Measurements from ENCODE around the gene COLGALT1.
"Not testable (repeated sequence)": the region's sequence is repeated elsewhere in the genome, so short reads cannot be mapped to it uniquely, and the experiment has no call there.

Gene COLGALT1

DNA sequence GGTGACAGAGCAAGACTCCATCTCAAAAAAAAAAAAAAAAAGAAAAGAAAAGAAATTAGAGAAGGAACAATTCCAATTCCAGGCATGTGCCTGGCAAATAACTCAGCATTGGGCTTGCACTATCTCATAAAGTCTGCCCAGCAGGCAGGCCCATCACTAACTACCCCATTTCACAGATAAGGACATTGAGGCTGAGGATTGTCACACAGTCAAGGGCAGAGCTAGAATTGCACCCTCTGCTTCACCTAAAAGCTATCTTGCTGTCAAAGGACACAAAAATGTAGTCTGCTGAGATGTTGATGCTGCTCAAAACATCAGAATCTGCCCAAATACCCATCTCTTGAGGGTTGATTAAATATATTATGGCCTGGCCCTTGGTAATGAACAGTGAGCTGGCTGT is 20.7 kb upstream of the COLGALT1 start:
- no peak for DNase-seq

DNA sequence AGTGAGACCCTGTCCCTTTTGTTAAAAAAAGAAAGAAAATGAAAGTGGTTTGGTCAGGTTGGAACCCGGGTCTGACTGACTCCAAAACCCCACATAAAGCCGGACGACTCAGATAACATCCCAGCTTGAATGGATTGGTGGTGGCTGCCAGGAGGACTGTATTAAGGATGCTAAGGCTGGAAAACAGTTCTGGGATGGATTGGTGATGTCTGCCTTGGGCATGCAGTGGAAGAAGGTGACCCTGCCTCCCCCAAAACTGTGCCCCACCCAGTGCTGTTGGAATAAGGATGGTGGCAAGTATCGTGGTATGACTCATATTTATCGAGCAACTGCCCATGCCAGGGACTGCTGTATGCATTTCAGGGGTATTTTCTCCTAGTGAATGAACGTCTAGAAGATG is 18.5 kb upstream of the COLGALT1 start:
- DNase-seq: no peak

DNA sequence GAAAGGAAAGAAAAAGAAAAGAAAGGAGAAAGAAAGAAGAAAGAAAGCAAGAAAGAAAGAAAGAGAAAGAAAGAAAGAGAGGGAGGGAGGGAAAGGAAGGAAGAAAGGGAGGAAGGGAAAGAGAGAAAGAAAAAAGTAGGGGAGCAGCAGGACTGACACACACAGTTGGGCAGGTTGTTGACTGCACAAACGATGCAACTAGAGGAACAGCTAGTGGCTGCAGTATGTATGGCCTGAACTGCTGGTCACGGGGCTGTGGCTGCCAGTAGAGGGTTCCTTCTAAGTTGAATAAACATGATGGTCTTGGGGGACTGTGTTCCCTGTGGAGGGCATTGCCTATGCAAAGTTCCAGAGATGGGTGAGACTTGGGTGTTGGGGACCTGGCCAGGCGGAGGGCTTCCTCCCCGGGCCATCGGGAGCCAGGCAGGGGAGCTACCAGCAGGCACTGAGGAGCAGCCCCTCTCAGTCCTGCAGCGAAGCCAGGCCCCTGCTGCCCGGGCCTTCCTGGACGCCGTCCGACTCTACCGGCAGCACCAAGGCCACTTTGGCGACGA is 16.7 kb upstream of the COLGALT1 start:
- peak; percentile 24 to 26 for DNase-seq

- DNase-seq: peak; percentile 98 to 99
These were observed 16.0 kb upstream of the COLGALT1 start for GRCh38 chr19:17539238-17540117.

- no peak for DNase-seq
These were observed 15.3 kb upstream of the COLGALT1 start for GRCh38 chr19:17540174-17540573.

DNA sequence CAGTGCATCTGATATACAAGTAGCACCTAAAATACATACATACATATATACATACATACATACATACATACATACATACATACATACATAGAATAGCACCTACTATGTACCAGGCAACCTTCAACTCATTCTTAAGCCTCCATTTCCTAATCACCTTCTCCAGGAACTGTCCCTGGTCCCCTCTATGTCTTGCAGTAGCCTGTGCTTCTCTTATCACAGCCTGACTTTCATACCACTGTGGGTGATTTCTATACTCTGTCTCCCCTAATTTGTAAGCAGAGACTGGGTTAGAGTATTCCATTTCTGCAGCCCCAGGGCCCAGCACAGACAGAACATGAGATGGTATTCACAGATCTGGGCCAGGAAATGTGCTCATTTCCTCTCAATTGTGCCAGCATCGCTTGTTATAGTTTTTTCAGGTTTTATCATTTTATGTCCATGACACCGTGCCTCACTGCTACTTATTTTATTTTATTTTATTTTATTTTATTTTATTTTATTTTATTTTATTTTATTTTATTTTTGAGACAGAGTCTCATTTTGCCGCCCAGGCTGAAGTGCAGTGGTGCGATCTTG is 14.2 kb upstream of the COLGALT1 start:
- DNase-seq: no peak

DNA sequence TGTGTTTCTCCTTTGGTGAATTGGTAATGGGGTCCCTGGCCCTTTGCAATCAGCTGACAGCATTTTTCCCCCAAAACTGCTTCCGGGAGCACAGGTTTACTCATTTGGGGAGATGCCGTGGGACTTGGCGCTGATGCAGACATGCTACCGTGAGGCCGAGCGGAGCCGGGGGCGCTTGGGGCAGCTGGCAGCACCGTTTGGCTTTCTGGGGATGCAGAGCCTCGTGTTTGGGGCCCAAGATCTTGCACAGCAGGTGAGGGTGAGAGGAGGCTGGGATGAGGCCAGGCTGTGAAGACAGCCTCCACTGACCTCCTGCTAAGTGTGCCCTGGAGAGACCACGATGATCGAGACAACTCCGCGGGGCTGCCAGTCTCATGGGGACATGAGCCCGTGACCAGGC is 13.4 kb upstream of the COLGALT1 start:
- no peak for DNase-seq

GRCh38 chr19:17542793-17543582 is 12.5 kb upstream of the COLGALT1 start:
- no peak for DNase-seq

DNA sequence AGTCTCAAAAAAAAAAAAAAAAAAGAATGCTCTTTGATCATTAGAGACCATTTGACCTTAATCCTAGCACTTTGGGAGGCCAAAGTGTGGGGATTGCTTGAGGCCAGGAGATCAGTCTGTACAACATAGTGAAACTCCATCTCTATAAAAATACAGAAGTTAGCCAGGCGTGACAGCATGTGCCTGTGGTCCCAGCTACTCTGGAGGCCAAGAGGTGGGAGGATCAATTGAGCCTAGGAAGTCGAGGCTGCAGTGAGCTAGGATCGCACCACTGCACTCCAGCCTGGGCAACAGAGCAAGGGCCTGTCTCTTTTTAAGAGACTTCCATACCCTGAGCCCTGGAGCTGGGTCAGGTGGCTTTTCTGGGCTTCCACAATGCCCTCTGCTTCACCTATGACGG is 11.5 kb upstream of the COLGALT1 start:
- DNase-seq: no peak

DNA sequence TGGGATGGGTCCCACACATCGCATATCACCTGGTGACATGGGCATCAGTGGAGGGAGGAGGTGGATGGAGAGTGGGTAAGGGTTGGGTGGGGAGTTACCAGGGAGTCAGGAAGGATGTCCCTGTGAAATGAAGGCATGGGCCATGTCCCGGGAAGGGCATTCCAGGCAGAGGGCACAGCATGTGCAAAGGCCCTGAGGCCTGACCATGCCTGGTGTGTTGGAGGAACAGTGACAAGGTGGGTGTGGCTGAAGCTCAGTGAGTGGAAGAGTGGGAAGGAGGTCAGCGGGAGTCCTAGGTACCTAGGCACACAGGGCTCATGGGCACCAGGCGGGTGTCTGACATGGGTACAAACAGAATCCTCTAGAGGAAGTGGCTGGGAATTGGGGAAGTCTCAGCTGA is 11.0 kb upstream of the COLGALT1 start:
- no peak for DNase-seq

DNA sequence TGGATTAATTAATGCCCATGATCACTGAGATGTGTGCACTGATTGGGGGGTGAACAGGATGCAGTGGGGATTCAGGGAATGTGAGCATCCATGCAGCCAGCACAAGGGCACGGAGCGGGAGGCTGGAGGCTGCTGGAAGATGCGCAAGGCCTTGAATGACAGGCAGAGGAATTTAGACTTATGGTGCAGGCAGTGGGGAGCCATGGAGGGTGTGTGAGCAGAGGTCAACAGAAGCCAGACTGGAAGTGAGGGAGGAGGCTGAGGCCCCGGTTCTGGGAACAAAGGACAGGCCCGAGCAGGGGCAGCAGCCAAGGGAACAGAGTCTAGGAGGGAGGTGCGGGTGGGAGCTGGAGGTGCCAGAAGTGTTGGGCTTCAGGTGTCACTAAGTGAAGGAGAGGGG is 7.3 kb upstream of the COLGALT1 start:
- DNase-seq: no peak

DNA sequence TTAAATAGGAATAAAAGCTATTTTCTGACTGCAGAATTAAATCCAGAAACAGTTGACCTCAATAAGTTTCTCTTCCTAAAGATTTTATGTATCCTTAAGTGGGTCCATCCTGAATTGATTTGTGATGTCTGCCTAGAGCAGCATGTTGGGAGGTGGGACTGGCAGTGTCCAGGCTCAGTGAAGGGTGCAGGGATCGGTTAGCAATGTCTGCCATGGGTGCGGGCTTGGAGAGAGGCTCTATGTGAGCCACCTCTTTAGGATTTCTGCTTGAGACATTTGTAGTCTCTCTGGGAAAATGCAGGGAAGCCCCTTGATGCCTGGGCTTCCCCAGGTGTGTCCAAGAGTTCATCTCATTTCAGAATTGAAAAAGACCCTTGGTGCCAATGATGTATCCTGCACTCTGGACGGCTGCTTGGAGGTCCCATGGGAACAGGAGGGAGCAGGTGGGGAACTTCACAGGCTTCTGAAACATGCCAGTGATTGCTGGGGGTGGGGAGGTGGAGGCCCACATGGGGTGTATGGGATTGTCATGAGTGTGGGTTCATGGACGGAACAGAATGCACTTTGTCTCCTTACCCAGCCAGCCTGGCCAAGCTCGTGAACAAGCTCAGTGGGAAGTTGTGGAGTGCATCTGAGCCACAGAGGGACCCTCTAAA is 6.2 kb upstream of the COLGALT1 start:
- DNase-seq: no peak

DNA sequence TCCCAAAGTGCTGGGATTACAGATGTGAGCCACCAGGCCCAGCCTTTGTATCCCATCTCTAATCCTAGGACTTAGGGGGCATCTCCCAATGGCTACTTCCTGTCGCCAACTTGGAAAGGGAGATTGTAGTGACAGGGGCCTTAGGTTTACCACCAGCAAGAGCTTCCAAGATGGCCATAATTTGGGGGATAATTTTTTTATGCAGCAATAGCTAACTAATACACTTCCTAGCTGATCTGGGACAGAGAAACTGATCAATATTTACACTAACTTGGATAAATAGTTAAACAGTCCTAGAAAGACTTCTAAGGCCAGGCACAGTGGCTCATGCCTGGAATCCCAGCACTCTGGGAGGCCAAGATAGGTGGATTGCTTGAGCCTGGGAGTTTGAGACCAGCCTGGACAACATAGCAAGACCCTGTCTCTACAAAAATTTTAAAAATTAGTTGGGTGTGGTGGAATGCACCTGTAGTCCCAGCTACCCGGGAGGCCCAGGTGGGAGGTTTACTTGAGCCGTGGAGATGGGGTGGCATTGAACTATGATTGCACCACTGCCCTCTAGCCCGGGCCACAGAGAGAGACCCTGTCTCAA is 5.3 kb upstream of the COLGALT1 start:
- no peak for DNase-seq

- DNase-seq: not testable (repeated sequence)
These were observed 2.7 kb upstream of the COLGALT1 start for GRCh38 chr19:17552735-17553134.

- no peak for DNase-seq
These were observed 2.2 kb upstream of the COLGALT1 start for GRCh38 chr19:17553256-17553655.

GRCh38 chr19:17554968-17555479 is 425 bp upstream of the COLGALT1 start:
- DNase-seq: no peak

GRCh38 chr19:17555929-17556813 is 722 bp downstream of the COLGALT1 start:
- no peak for DNase-seq

DNA sequence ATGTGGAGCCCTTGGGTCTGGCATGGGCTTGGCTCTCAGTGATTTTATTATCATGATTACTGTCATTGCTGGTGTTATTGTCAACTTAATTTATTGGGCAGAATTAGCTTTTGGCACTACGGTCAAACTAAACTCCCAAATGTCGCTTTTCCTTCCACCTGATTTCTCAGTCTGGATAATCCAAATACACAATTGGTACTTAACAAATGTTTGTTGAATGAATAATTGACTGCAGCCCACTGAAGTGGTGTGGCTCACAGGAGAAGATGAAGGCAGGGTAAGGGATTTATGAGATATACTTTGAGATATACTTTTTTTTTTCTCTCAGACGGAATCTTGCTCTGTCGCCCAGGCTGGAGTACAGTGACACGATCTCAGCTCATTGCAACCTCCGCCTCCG is 1.5 kb downstream of the COLGALT1 start:
- DNase-seq: no peak

DNA sequence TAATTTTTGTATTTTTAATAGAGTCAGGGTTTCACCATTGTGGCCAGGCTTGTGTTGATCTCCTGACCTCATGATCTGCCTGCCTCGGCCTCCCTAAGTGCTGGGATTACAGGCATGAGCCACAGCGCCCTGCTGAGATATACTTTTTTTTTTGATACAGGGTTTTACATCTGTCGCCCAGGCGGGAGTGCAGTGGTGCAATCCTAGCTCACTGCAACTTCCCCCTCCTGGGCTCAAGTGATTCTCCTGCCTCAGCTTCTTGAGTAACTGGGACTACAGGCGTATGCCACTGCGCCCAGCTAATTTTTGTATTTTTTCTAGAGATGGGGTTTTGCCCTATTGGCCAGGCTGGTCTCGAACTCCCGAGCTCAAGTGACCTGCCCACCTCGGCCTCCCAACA is 2.0 kb downstream of the COLGALT1 start:
- no peak for DNase-seq

GRCh38 chr19:17560205-17560595 is 4.8 kb downstream of the COLGALT1 start:
- DNase-seq: no peak

DNA sequence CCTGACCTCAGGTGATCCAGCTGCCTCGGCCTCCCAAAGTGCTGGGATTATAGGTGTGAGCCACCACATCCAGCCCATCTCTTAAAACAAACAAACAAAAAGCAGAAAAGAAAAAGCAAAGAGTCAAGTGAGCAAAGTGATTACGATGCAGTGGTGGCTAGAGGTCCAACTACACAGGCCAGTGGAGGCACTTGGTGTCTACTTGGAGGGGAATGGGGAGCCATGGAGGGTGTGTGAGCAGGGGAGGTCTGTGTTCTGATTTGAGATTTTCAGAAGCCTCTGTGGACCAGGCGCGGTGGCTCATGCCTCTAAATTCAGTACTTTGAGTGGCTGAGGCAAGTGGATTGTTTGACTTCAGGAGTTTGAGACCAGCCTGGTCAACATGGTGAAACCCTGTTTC is 6.6 kb downstream of the COLGALT1 start:
- DNase-seq: no peak
